AG09319 (cell line): ENCODE data around the gene CACNG6.

ENCODE experiments used
- DNase-seq: peaks from one replicate; pipeline ENCODE4 v3.0.0-alpha.2; 2010; ENCODE audit warnings: low read depth; ENCODE audit errors: extremely low read depth
- TF ChIP-seq, protein P1 (sequence below): IDR thresholded peaks from 2 replicates; pipeline ENCODE4 v1.5.1; 2011; ENCODE audit warnings: low read depth, mild to moderate bottlenecking, inconsistent platforms, low read length, moderate library complexity

CACNG6 gene

DNA sequence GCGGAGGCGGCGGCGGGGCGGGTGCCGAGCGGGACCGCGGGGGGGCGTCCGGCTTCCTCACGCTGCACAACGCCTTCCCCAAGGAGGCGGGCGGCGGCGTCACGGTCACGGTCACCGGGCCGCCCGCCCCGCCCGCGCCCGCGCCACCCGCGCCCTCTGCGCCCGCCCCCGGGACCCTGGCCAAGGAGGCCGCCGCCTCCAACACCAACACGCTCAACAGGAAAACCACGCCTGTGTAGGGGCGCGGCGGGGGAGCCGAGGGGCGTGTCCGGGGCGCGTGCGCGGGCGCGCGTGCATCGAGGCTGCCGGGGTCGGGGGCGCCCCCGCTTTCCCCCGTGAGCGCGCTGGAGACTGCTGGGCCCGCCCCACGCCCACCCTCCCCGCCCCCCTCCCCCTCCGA lies 8.8 kb upstream of the CACNG6 start:
- DNase-seq: no peak
- TF ChIP-seq, protein P1, sequence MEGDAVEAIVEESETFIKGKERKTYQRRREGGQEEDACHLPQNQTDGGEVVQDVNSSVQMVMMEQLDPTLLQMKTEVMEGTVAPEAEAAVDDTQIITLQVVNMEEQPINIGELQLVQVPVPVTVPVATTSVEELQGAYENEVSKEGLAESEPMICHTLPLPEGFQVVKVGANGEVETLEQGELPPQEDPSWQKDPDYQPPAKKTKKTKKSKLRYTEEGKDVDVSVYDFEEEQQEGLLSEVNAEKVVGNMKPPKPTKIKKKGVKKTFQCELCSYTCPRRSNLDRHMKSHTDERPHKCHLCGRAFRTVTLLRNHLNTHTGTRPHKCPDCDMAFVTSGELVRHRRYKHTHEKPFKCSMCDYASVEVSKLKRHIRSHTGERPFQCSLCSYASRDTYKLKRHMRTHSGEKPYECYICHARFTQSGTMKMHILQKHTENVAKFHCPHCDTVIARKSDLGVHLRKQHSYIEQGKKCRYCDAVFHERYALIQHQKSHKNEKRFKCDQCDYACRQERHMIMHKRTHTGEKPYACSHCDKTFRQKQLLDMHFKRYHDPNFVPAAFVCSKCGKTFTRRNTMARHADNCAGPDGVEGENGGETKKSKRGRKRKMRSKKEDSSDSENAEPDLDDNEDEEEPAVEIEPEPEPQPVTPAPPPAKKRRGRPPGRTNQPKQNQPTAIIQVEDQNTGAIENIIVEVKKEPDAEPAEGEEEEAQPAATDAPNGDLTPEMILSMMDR: no peak

DNA sequence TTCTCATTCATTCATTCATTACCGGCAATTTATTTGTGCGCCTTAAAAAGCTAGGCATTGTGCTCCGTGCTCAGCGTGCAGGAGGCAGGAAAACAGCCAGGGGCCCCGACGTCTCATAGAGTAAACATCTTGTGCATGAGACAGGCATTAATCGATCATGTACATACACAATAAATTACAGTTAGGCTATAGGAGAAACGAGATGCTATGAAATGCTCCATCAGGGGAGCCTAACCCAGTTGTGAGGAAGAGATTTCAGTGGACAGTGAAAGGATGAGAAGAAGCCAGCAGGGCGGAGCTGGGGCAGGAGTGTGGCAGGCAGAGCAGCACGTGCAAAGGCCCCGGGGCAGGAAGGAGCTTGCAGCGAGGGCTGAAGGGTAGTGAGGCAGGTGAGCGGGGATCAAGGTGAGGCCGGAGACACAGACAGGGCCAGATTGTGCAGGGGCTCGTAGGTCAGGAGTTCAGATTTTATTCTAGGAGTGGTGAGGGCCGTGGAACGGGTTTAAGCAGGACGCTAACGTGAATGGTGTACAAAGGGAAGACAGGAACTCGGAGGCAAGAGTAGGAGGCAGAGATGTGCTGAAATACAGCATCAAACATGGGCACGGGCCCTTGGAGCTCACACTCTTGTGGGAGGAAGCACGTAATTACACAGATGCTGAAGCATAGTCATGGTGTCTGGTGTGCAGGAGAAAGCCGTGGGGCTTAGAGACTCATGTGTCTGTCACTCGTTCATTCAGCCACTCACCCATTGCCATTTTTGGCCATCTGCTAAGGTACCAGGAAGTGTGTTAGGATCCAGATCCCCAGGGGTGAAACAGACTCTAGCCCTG lies 7.8 kb upstream of the CACNG6 start:
- TF ChIP-seq, protein P1: no peak
- no peak for DNase-seq

DNA sequence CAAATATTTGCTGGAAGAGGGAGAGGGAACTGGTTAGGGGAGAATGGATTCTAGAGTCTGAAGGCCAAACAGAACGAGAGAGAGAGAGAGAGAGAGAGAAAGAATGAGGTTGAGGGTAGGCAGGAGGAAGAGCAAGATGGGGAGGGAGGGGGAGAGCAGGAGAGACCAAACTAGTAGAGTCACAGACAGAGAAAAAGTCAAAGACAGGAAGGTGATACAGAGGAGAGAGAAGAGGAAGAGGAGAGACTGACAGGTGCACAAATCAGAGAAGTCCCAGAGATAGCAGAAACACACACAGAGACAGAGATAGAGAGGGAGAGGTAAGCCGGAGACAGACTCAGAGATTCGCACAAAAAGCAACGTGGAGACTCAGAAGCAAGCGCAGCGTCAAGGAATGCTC lies 5.6 kb upstream of the CACNG6 start:
- TF ChIP-seq, protein P1: no peak
- no peak for DNase-seq

DNA sequence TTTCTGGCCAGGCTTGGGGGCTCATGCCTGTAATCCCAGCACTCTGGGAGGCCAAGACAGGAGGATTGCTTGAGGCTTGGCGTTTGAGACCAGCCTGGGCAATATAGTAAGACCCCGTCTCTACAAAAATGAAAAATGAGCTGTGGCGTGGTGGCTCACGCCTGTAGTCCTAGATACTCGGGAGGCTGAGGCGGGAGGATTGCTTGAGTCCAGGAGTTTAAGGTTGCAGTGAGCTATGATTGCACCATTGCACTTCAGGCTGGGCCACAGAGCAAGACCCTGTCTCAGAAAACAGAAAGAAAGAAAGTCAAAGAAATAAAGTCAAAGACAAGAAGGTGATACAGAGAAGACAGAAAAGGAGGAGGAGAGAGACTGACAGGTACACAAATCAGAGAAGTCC lies 2.5 kb upstream of the CACNG6 start:
- no peak for DNase-seq
- TF ChIP-seq, protein P1: no peak

DNA sequence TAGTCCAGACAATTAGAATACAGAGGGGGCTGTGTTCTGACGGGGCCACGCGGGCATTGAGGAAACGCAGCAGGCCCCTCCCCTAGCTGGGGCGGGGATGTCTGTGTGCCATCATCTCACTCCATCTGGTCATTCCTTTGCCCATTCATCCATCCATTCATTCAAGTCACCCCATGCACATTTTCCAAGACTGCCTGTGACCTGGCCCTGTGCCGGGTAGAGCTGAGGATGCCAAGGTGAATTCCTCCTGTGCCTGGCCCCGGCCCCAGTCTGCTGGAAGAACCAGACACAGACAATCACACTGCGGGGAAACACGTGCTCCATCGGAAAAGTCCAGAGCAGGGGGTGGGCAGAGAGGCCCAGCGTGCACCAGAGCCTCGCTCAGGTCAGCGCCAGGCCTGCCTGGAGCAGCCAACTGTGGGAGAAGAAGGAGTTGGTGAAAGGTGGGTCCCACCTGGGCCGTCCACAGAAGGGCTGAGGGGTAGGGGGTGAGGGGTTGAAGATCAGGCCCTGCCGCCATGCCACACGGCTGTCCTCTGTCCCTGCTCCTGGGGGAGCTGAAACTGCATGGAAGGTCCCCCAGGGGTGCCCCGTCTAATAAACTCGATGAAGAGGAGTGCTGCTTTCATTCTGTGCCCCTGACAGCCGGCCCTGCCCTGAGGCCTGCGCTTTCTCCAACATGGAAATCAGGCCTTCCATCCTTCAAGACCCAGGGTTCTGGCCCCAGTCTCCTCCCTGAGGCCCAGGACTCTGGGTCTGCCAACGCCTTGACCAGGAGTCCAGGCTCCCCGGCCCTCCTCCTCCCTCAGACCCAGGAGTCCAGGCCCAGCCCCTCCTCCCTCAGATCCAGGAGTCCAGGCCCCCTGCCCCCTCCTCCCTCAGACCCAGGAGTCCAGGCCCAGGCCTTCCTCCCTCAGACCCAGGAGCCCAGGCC lies 1.6 kb upstream of the CACNG6 start:
- DNase-seq: no peak
- TF ChIP-seq, protein P1: no peak

DNA sequence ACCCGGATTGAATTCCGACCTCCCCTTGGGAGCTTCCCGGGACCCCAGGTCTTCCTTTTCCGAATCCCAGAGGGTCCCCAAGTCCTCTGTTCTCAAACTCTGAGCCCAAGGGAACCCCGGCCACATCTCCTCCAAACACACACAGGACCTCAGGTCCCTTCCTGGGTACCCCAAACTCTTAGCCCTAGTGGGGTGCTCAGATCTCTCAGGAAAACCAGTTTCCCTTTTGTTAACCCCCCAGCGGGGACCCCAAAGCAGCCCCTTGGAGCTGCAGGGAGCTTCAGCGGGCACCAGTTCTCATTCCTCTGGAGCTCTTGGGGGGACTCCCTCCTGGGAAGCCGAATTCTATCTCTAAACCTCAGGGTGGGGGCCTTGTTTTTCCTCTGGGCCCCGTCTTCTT lies 774 bp downstream of the CACNG6 start:
- TF ChIP-seq, protein P1: no peak

DNA sequence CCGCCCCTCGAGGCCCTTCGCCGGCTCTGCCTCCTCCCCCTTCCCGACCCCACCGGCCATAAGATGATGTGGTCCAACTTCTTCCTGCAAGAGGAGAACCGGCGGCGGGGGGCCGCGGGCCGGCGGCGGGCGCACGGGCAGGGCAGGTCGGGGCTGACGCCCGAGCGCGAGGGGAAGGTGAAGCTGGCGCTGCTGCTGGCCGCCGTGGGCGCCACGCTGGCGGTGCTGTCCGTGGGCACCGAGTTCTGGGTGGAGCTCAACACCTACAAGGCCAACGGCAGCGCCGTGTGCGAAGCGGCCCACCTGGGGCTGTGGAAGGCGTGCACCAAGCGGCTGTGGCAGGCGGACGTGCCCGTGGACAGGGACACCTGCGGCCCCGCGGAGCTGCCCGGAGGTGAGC lies 1.4 kb downstream of the CACNG6 start:
- DNase-seq: no peak
- TF ChIP-seq, protein P1: no peak

More for the DNA sequence above, 774 bp downstream of the CACNG6 start:
- no peak for DNase-seq
